ENCODE results near the gene FBXO5.

GRCh38 chr6:152941746-152942145, 41.1 kb downstream of the FBXO5 start:
- TF ChIP-seq CTCF (IDR thresholded peaks at IDR 0.05): no peak
- no peak for TF ChIP-seq POLR2A (IDR thresholded peaks at IDR 0.05)
